Epithelial cell of proximal tubule (primary cell): Measurements from ENCODE around the gene CUX1. TPM values are rescaled to one million over a fixed set of nuclear protein-coding genes. Genes with fewer than 3 reads are reported as not detected.

Experiments
- DNase-seq: peaks from one replicate; pipeline ENCODE4 v3.0.0-alpha.2; 2011; ENCODE audit warnings: low read depth
- H3K4me3 ChIP-seq: 2 replicates; pipeline ENCODE4 v1.5.1; 2011; ENCODE audit warnings: low read depth, mild to moderate bottlenecking, low read length
- CTCF ChIP-seq: conservative IDR thresholded peaks from 2 replicates; pipeline ENCODE4 v1.5.1; 2012; ENCODE audit warnings: low read depth, mild to moderate bottlenecking, low read length
- total RNA-seq: library from RNA; depleted of rRNA; stranded (reverse); fragments of >200 nt; gene quantifications from 2 replicates; pipeline ENCODE4 v1.2.3, GENCODE V29; 2015

The CUX1 gene
- total RNA-seq, 1 donor from 2014 or later: 37.3 TPM

- no peak overlapping the region for H3K4me3 ChIP-seq
- no peak for DNase-seq
Measured at GRCh38 chr7:102093599-102094315, 276.3 kb downstream of the CUX1 start.

GRCh38 chr7:102094316-102094650 lies 276.9 kb downstream of the CUX1 start:
- H3K4me3 ChIP-seq: no peak overlapping the region
- no peak for DNase-seq
- TF ChIP-seq CTCF: no peak

More at GRCh38 chr7:102093599-102094315, 276.3 kb downstream of the CUX1 start:
- TF ChIP-seq CTCF: no peak

- no peak overlapping the region for H3K4me3 ChIP-seq
- DNase-seq: no peak
- no peak for TF ChIP-seq CTCF
Measured at GRCh38 chr7:102095321-102096011, 278.0 kb downstream of the CUX1 start.

GRCh38 chr7:102096012-102096332 lies 278.5 kb downstream of the CUX1 start:
- H3K4me3 ChIP-seq: no peak overlapping the region
- DNase-seq: no peak
- TF ChIP-seq CTCF: no peak

DNA sequence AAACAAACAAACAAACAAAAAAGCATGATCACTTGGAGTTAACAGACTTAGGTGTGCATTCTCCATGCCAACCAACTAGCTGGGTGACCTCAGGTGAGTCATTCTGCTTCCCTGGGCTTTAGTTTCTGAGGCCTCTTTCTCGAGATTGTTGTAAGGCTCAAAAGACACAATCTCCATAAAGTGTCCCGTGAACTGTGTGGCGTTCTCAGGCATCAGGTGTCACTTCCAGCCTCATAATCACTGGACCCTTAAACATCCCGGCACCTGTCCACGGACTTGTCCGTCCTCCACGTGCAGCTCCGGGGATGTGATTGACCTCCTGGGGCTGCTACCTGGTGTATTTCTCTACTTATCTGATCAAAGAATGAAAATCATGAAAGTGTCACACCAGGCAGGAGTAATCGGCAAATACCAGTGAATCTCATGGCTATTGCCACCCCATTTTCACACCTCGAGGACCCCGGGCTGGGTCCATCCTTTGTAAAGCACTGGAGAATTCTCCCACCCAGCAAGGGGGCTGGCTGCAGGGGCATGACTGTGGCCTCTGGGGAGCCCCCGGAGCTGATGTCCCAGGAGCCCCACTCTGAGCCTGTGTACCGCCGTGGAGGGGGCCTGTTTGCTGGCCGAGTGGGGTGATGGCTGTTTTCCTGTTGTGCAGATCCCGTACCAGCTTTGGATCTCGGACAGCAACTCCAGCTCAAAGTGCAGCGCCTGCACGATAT lies 279.4 kb downstream of the CUX1 start:
- H3K4me3 ChIP-seq: no peak overlapping the region
- no peak for TF ChIP-seq CTCF
- DNase-seq: peak; percentile 18

- DNase-seq: no peak
- H3K4me3 ChIP-seq: no peak overlapping the region
- TF ChIP-seq CTCF: no peak
Measured at GRCh38 chr7:102097601-102098161, 280.3 kb downstream of the CUX1 start.
